DOHH2 (cell line): ENCODE results near the gene MTR.

ENCODE experiments used
- H3F3A ChIP-seq: fragments of 200-600 bp; sonication (generic), shearing (Covaris generic); 2 replicates; pipeline ENCODE4 v1.6.0; 2016; ENCODE audit warnings: antibody characterized with exemption, mild to moderate bottlenecking; ENCODE audit not compliant: control insufficient read depth, insufficient read depth
- H3K27ac ChIP-seq: fragments of 200-600 bp; sonication (generic); 2 replicates; pipeline ENCODE4 v1.5.1; 2014; ENCODE audit warnings: low read depth, mild to moderate bottlenecking, low read length, moderate library complexity
- H3K27me3 ChIP-seq: fragments of 200-600 bp; sonication (generic); 2 replicates; pipeline ENCODE4 v1.6.1; 2014; ENCODE audit warnings: mild to moderate bottlenecking, low read length, mixed read lengths; ENCODE audit not compliant: control insufficient read depth
- H3K36me3 ChIP-seq: fragments of 200-600 bp; sonication (generic); 2 replicates; pipeline ENCODE4 v1.6.1; 2014; ENCODE audit warnings: mild to moderate bottlenecking, low read length, moderate library complexity, mixed read lengths; ENCODE audit not compliant: control insufficient read depth
- H3K4me1 ChIP-seq: fragments of 200-600 bp; sonication (generic); 2 replicates; pipeline ENCODE4 v1.6.1; 2014; ENCODE audit warnings: mild to moderate bottlenecking, low read length, mixed read lengths; ENCODE audit not compliant: control insufficient read depth
- H3K4me2 ChIP-seq: fragments of 200-600 bp; sonication (generic); 2 replicates; pipeline ENCODE4 v1.6.0; 2014; ENCODE audit warnings: mild to moderate bottlenecking, low read length, moderate library complexity
- H3K4me3 ChIP-seq: fragments of 200-600 bp; sonication (generic); 2 replicates; pipeline ENCODE4 v1.5.1; 2014; ENCODE audit warnings: mild to moderate bottlenecking, low read length, mixed read lengths
- H3K79me2 ChIP-seq: fragments of 200-600 bp; sonication (generic); 2 replicates; pipeline ENCODE4 v1.6.1; 2014; ENCODE audit warnings: mild to moderate bottlenecking, low read length, mixed read lengths; ENCODE audit not compliant: control insufficient read depth
- H3K9me2 ChIP-seq: fragments of 200-600 bp; sonication (generic); replicated peaks from 2 replicates; pipeline ENCODE4 v1.6.1; 2014; ENCODE audit warnings: mild to moderate bottlenecking, low read length, mixed read lengths; ENCODE audit not compliant: control insufficient read depth
- H3K9me3 ChIP-seq: fragments of 200-600 bp; sonication (generic); 2 replicates; pipeline ENCODE4 v1.6.1; 2014; ENCODE audit warnings: antibody characterized with exemption, low read length, mixed read lengths; ENCODE audit not compliant: control insufficient read depth, insufficient read depth
- H4K20me1 ChIP-seq: fragments of 200-600 bp; sonication (generic); 2 replicates; pipeline ENCODE4 v1.6.0; 2014; ENCODE audit warnings: low read depth, mild to moderate bottlenecking, antibody characterized with exemption, low read length, moderate library complexity; ENCODE audit not compliant: control insufficient read depth, insufficient read depth
- CTCF ChIP-seq: fragments of 200-600 bp; sonication (generic); IDR thresholded peaks from one replicate; pipeline ENCODE4 v1.5.1; 2014; ENCODE audit warnings: antibody characterized with exemption, mild to moderate bottlenecking, low read depth, low read length; ENCODE audit not compliant: poor library complexity, severe bottlenecking
- EZH2phosphoT487 ChIP-seq: fragments of 200-600 bp; sonication (generic); IDR thresholded peaks from 2 replicates; pipeline ENCODE4 v1.6.1; 2017; ENCODE audit warnings: borderline replicate concordance, mild to moderate bottlenecking, antibody characterized with exemption, low read length, moderate library complexity, mixed read lengths

Gene MTR

GRCh38 chr1:236875975-236876374 is 80.9 kb downstream of the MTR start:
- Histone ChIP-seq H3K79me2 (no peaks in the 10 kb centered on the region), H3K9me3 (no peaks in the 10 kb centered on the region), H3K4me1 (no peaks in the 10 kb centered on the region), H3K4me2 (no peak overlapping the region), H3K9me2 (no peaks in the 10 kb centered on the region), H3K27ac (no peak overlapping the region), H4K20me1 (no peaks in the 10 kb centered on the region; the same call in 1 of the 2 replicates), H3K27me3 (no peaks in the 10 kb centered on the region), H3K36me3 (peaks cover 67% of the 10 kb centered on the region), H3F3A (no peaks in the 10 kb centered on the region), H3K4me3 (no peak overlapping the region)
- TF ChIP-seq CTCF: no peak
- no peak for TF ChIP-seq EZH2phosphoT487

GRCh38 chr1:236877661-236878060 is 82.6 kb downstream of the MTR start:
- H3K4me1 ChIP-seq: no peaks in the 10 kb centered on the region
- H3K4me3 ChIP-seq: no peak overlapping the region
- H3K27me3 ChIP-seq: no peaks in the 10 kb centered on the region
- H3K36me3 ChIP-seq: peaks cover 53% of the 10 kb centered on the region
- no peaks in the 10 kb centered on the region for H3K79me2 ChIP-seq
- H3K9me3 ChIP-seq: no peaks in the 10 kb centered on the region
- H3K9me2 ChIP-seq: no peaks in the 10 kb centered on the region
- TF ChIP-seq CTCF: no peak
- no peak for TF ChIP-seq EZH2phosphoT487
- no peaks in the 10 kb centered on the region; the same call in 1 of the 2 replicates for H4K20me1 ChIP-seq
- no peak overlapping the region for H3K4me2 ChIP-seq
- H3F3A ChIP-seq: no peaks in the 10 kb centered on the region
- no peak overlapping the region for H3K27ac ChIP-seq

DNA sequence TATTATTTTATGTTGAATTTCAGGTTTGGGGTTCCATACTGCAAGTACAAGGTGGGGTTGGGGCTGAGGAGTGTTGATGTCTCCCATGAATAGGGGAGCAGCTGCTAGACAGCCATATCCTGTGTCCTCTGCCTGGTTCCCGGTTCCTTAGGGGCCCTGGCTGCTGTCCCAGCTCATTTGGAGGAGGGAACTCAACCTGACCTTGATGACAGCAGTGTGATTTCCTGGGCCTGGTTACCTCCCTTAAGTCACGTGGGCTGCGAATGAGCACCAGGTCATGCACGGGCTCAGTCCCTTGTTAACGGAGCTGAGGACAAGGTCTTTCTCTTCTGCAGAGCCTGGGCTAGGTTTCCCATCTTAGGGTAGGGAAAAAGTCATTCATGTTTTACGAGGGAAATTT is 85.1 kb downstream of the MTR start:
- Histone ChIP-seq H3K4me1 (no peaks in the 10 kb centered on the region), H3K4me2 (no peak overlapping the region), H3K9me3 (no peaks in the 10 kb centered on the region), H3K36me3 (peaks cover 44% of the 10 kb centered on the region), H3K4me3 (no peak overlapping the region), H3K27me3 (no peaks in the 10 kb centered on the region), H3K27ac (no peak overlapping the region), H4K20me1 (no peaks in the 10 kb centered on the region; the same call in 1 of the 2 replicates), H3K9me2 (no peaks in the 10 kb centered on the region), H3F3A (no peaks in the 10 kb centered on the region), H3K79me2 (no peaks in the 10 kb centered on the region)
- TF ChIP-seq CTCF (no peak), EZH2phosphoT487 (no peak)

DNA sequence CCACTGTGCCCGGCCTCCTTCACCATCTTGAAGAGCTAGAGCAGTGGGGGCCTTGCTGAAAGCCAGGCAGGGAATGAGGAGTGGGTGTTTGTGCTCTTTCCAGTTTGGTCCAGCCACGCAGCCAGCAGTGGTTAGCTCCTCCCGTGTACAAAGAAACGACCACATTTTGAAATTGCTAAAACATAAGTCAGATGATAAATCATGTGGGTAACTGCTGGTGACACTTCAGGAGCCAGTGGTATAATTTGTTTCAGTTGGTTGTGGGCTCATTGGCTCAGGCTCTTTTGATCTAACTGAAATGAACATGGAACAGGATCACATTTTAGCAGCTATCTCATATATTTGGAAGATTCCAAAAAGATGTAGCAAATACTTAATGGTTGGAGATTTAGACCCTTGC is 87.6 kb downstream of the MTR start:
- Histone ChIP-seq H3K36me3 (peaks cover 46% of the 10 kb centered on the region), H3K9me2 (no peaks in the 10 kb centered on the region), H3K4me1 (no peaks in the 10 kb centered on the region), H3K9me3 (no peaks in the 10 kb centered on the region), H4K20me1 (no peaks in the 10 kb centered on the region), H3K4me3 (no peak overlapping the region), H3K27ac (no peak overlapping the region), H3F3A (no peaks in the 10 kb centered on the region), H3K4me2 (no peak overlapping the region), H3K79me2 (no peaks in the 10 kb centered on the region), H3K27me3 (no peaks in the 10 kb centered on the region)
- TF ChIP-seq CTCF: no peak
- no peak for TF ChIP-seq EZH2phosphoT487
